ENCODE data around the gene BMP6.

- TF ChIP-seq POLR2A (IDR thresholded peaks at IDR 0.05) (no peak), CTCF (IDR thresholded peaks at IDR 0.05) (no peak), EP300 (IDR thresholded peaks at IDR 0.05) (no peak), POLR2AphosphoS5 (IDR thresholded peaks at IDR 0.05) (no peak)
Measured at GRCh38 chr6:7725412-7725811, 487 bp upstream of the BMP6 start.
